Measurements from ENCODE around the gene SLC25A10.

Gene SLC25A10

DNA sequence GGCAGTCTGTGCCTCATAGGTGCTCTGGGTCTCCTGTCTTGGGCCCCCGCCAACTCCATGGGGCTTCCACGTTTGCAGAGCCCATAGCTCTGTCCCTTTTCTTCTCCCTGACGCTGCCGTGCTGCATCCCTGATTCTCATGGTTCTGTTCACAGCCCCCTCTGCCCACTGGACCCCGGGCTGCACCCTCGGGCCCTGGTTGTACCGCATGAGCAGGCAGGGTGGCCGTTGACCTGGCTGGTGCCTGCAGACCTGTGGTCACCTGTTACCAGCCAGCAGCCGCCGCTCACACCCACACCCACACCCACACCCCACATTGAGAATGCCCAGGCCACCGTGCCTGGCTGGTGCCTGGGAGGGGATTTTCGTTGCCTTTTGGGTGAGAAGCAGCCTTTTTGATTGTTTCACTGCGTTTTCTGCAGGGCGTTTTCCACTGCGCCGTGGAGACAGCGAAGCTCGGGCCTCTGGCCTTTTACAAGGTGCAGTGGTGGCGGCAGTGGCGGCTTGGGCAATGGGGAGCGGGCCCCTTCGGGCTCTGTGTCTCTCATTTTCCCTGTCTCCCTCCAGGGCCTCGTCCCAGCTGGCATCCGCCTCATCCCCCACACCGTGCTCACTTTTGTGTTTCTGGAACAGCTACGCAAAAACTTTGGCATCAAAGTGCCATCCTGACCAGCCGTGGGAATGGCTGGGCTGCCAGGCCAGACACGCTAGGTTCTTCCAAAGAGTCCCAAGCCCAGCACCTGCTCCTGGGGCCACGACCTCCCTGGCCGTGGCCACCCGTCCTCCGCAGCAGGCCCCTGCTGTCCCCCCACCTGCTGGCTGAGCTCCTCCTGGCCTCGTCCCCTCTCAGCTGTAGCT lies 7.6 kb downstream of the SLC25A10 start:
- no peaks in the 10 kb centered on the region for H3K9me3 Mint-ChIP-seq
- H3K27ac Mint-ChIP-seq, result no peak overlapping the region
- no peaks in the 10 kb centered on the region for H3K36me3 Mint-ChIP-seq (ENCODE audit: low read depth)
- no peak overlapping the region for H3K4me3 Mint-ChIP-seq
- TF ChIP-seq, protein P1, sequence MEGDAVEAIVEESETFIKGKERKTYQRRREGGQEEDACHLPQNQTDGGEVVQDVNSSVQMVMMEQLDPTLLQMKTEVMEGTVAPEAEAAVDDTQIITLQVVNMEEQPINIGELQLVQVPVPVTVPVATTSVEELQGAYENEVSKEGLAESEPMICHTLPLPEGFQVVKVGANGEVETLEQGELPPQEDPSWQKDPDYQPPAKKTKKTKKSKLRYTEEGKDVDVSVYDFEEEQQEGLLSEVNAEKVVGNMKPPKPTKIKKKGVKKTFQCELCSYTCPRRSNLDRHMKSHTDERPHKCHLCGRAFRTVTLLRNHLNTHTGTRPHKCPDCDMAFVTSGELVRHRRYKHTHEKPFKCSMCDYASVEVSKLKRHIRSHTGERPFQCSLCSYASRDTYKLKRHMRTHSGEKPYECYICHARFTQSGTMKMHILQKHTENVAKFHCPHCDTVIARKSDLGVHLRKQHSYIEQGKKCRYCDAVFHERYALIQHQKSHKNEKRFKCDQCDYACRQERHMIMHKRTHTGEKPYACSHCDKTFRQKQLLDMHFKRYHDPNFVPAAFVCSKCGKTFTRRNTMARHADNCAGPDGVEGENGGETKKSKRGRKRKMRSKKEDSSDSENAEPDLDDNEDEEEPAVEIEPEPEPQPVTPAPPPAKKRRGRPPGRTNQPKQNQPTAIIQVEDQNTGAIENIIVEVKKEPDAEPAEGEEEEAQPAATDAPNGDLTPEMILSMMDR (IDR thresholded peaks at IDR 0.05; ENCODE audit: unreplicated experiment in 3 of 3), result no peak
- H3K4me1 Mint-ChIP-seq, result no peaks in the 10 kb centered on the region
- H3K27me3 Mint-ChIP-seq (ENCODE audit: low read depth), result no peaks in the 10 kb centered on the region

DNA sequence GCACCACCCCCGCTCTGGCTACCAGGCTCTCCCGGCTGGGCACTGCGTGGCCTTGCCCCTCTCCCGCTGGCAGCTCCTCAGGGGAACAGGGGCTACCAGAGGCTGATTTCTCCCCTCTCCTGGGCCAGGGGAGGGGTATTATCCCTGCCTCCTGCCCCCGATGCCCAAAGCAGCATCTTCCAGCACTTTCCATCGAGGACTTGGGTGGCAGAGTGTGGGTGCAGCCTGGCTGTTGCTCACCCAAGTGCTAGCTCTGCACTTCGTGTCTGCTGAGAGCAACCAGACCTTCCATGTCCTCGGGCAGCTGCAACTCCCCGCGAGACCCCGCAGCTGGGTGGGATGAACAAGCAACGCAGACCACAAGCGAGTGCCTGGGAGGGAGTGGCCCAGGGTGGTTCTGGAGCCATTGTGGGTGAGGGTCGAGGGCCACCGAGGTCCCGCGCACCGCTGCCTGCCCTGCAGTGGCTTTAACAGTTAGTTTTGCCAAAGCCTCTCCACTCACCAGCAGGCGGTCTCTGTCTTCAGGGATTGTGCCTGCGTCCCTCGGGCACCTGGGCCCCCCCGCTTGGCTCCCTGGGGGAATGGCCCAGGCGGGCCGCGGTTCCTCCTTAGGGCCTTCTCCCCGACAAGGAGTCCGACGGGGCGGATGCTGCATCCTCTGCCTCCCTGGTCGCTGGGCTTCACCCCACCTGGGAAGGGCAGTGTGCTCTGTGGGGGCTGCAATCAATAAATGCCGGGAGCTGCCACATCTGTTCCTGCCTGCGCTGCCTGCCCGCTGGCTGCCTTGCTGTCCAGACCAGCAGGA lies 8.4 kb downstream of the SLC25A10 start:
- H3K27me3 Mint-ChIP-seq (ENCODE audit: low read depth), result no peaks in the 10 kb centered on the region
- no peak overlapping the region for H3K27ac Mint-ChIP-seq
- no peak overlapping the region for H3K4me3 Mint-ChIP-seq
- no peaks in the 10 kb centered on the region for H3K36me3 Mint-ChIP-seq (ENCODE audit: low read depth)
- TF ChIP-seq, protein P1 (IDR thresholded peaks at IDR 0.05; ENCODE audit: unreplicated experiment in 3 of 3), result no peak
- no peaks in the 10 kb centered on the region for H3K4me1 Mint-ChIP-seq
- no peaks in the 10 kb centered on the region for H3K9me3 Mint-ChIP-seq

DNA sequence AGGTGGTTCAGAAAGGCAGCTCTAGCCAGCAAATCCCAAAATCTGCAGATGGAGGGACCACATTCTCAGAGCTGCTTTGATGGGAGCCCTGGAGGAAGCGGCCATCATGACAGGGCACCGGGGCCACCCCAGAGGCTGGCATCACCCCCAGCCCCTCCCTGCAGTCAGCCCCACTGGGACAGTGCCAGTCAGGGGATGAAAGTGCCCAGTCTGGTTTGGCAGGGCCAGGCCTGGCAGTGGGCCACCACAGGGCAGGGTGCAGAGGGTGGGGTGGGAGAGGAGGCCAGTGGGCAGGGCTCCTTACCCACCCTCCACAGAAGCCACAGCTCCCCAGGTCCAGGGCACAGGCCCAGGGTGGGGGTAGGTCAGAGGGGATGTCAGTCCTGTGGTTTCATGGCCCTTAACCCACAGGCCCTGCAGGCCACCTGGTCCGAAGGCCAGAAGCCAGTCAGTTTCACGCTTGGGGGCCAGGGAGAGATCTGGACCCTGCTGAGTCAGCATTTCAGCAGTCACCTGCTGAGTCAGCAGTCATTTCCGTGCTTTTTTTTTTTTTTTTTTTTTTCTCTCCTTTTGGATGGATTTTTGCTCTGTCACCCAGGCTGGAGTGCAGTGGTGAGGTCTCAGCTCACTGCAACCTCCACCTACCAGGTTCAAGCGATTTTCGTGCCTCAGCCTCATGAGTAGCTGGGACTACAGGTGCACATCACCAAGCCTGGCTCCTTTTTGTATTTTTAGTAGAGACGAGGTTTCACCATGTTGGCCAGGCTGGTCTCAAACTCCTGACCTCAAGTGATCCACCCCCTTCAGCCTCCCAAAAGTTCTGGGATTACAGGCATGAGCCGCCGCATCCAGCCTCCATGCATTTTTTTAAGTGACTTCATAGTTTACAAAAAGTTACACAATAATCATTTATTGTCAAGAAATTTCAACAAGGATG lies 10.4 kb downstream of the SLC25A10 start:
- Mint-ChIP-seq H3K27ac (no peak overlapping the region), H3K9me3 (no peaks in the 10 kb centered on the region), H3K27me3 (ENCODE audit: low read depth) (peaks cover 3% of the 10 kb centered on the region), H3K36me3 (ENCODE audit: low read depth) (no peaks in the 10 kb centered on the region), H3K4me1 (no peaks in the 10 kb centered on the region), H3K4me3 (no peak overlapping the region)
- TF ChIP-seq, protein P1 (IDR thresholded peaks at IDR 0.05; ENCODE audit: unreplicated experiment in 3 of 3), result no peak

DNA sequence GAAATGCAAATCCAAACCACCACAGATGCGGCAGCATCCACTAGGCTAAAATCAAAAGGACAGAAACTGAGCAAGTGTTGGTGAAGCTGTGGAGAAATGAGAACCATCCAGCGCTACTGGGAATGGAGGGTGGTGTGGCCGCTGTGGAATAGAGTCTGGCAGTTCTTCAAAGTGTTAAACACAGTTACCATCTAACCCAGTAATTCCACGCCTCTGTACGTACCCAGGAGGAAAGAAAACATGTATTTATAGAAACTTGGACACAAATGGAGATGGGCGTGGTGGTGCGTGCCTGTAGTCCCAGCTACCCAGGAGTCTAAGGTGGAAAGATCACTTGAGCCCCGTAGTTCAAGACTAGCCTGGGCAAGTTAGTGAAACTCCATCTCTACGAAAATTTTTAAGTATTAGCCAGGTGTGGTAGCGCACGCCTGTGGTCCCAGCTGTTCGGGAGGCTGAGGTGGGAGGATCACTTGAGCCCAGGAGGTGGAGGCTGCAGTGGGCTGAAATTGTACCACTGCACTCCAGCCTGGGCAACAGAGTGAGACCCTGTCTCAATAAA lies 11.6 kb downstream of the SLC25A10 start:
- Mint-ChIP-seq H3K4me1 (no peaks in the 10 kb centered on the region), H3K27me3 (ENCODE audit: low read depth) (peaks cover 3% of the 10 kb centered on the region), H3K4me3 (no peak overlapping the region), H3K36me3 (ENCODE audit: low read depth) (no peaks in the 10 kb centered on the region), H3K27ac (no peak overlapping the region), H3K9me3 (no peaks in the 10 kb centered on the region)
- TF ChIP-seq, protein P1 (IDR thresholded peaks at IDR 0.05; ENCODE audit: unreplicated experiment in 3 of 3), result no peak

DNA sequence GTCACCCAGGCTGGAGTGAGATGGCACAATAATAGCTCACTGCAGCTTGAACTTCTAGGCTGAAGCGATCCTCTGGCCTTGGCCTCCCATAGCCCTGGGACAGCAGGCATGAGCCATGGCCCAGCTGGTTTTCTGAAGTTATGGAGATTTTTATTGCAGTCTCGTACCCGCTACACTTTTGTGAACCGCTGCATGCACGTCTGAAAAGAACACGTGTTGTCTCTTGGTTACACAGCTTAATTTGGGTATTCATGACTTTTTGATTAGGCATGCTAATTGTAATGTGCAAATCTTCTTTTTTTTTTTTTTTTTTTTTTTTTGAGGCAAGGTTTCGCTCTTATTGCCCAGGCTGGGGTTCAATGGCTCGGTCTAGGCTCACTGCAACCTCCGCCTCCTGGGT lies 13.4 kb downstream of the SLC25A10 start:
- TF ChIP-seq, protein P1 (IDR thresholded peaks at IDR 0.05; ENCODE audit: unreplicated experiment in 3 of 3), result no peak
- H3K4me1 Mint-ChIP-seq, result no peaks in the 10 kb centered on the region
- peaks cover 3% of the 10 kb centered on the region for H3K27me3 Mint-ChIP-seq (ENCODE audit: low read depth)
- H3K4me3 Mint-ChIP-seq, result no peak overlapping the region
- H3K9me3 Mint-ChIP-seq, result no peaks in the 10 kb centered on the region
- H3K27ac Mint-ChIP-seq, result no peak overlapping the region
- H3K36me3 Mint-ChIP-seq (ENCODE audit: low read depth), result no peaks in the 10 kb centered on the region

Data from nephron (organoid).